ENCODE data around the gene OTOP2.

DNA sequence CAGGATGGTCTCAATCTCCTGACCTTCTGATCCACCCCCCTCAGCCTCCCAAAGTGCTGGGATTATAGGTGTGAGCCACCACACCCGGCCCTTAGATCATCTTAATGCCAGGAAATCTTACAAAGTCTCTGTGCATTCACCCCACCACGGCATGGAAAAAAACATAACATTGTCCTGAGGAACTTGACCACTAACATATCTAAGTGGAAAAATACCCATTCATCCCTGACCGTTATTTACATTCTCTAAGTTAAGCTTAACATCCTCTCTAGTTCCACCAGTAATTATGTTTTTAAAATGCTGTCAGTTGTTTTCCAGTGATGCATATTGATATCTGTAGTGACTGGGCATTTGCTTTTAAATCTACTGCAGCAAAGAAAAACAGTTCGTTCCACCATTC lies 51.9 kb downstream of the OTOP2 start:
- TF ChIP-seq, protein P1, sequence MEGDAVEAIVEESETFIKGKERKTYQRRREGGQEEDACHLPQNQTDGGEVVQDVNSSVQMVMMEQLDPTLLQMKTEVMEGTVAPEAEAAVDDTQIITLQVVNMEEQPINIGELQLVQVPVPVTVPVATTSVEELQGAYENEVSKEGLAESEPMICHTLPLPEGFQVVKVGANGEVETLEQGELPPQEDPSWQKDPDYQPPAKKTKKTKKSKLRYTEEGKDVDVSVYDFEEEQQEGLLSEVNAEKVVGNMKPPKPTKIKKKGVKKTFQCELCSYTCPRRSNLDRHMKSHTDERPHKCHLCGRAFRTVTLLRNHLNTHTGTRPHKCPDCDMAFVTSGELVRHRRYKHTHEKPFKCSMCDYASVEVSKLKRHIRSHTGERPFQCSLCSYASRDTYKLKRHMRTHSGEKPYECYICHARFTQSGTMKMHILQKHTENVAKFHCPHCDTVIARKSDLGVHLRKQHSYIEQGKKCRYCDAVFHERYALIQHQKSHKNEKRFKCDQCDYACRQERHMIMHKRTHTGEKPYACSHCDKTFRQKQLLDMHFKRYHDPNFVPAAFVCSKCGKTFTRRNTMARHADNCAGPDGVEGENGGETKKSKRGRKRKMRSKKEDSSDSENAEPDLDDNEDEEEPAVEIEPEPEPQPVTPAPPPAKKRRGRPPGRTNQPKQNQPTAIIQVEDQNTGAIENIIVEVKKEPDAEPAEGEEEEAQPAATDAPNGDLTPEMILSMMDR (IDR thresholded peaks at IDR 0.05; ENCODE audit: insufficient read depth, low read depth, low read length): no peak
- no peak for TF ChIP-seq EZH2 (IDR thresholded peaks at IDR 0.05; ENCODE audit: insufficient read depth, low read length)
